Gastrocnemius medialis (tissue), 4 donors: ENCODE results near the gene VWA3B. TPM values are rescaled to one million over a fixed set of nuclear protein-coding genes. Genes with fewer than 3 reads are reported as not detected.
A peak's percentile ranks its signal among the peaks of the same experiment; 100 is the strongest.

Experiments used
- ATAC-seq, 2 donors: fragments of 150-250 bp; one replicate each; pipeline ENCODE4 v1.9.1; 2016
- DNase-seq, 2 donors: peaks; one replicate each; pipeline ENCODE4 v3.0.0-alpha.2; 2019
- H3K27ac ChIP-seq, 4 donors: fragments of 200-600 bp; sonication (generic); 1 replicate in 1 of 4; 2 replicates in 3 of 4; pipeline ENCODE4 v1.5.1; 2016 to 2018; ENCODE audit warnings: mild to moderate bottlenecking in 2 of 4, moderate library complexity in 1 of 4
- H3K27me3 ChIP-seq, 3 donors: fragments of 200-600 bp; sonication (generic) in 2 of 3; 1 replicate in 1 of 3; 2 replicates in 2 of 3; pipeline versions ENCODE4 v1.5.1 to v1.6.0; 2016 to 2019; ENCODE audit warnings: mild to moderate bottlenecking in 1 of 3, moderate library complexity in 1 of 3
- H3K36me3 ChIP-seq, 2 donors: fragments of 200-600 bp; sonication (generic) in 1 of 2; one replicate each; pipeline ENCODE4 v1.5.1; 2017 to 2018
- H3K4me1 ChIP-seq, 2 donors: fragments of 200-600 bp; sonication (generic) in 1 of 2; one replicate each; pipeline ENCODE4 v1.5.1; 2016 to 2017; ENCODE audit warnings: mild to moderate bottlenecking in 2 of 2
- H3K4me3 ChIP-seq, 4 donors: fragments of 200-600 bp; sonication (generic) in 3 of 4; 1 replicate in 1 of 4; 2 replicates in 3 of 4; pipeline ENCODE4 v1.5.1; 2016 to 2019; ENCODE audit warnings: mild to moderate bottlenecking in 2 of 4
- H3K9me3 ChIP-seq, 3 donors: fragments of 200-600 bp; sonication (generic) in 2 of 3; 1 replicate in 1 of 3; 2 replicates in 2 of 3; pipeline ENCODE4 v1.5.1; 2016 to 2019
- POLR2A ChIP-seq, 2 donors: fragments of 450-650 bp; IDR thresholded peaks; one replicate each; pipeline ENCODE4 v1.6.1; 2017; ENCODE audit warnings: antibody characterized with exemption in 2 of 2, mild to moderate bottlenecking in 2 of 2, moderate library complexity in 2 of 2
- in situ Hi-C, 4 donors: fragments of 200-750 bp; cut with MboI; loops; one replicate each; pipeline versions ENCODE4 v1.15.0 to v1.8.0; 2017; ENCODE audit warnings: low sequenced_read_pairs in 4 of 4
- intact Hi-C: fragments of 100-400 bp; cut with DNase I; formaldehyde crosslinking; loops from one replicate; pipeline ENCODE4 v1.15.1; 2023; ENCODE audit warnings: low total_unique reads
- total RNA-seq, 4 donors: library from RNA; depleted of rRNA; stranded (reverse); fragments of >200 nt; gene quantifications; one replicate each; pipeline versions ENCODE4 v1.1.0 to v1.2.3, GENCODE V29; 2016
- TF ChIP-seq, protein P1 (sequence below), 5 experiments: fragments of 450-650 bp in 3 of 5; fragments of 200-600 bp in 2 of 5; sonication (generic) in 2 of 5; IDR thresholded peaks in 4 of 5; conservative IDR thresholded peaks in 1 of 5; 1 replicate in 4 of 5; 2 replicates in 1 of 5; pipeline ENCODE4 v1.5.1; 2016 to 2019; ENCODE audit warnings: antibody characterized with exemption in 5 of 5, mild to moderate bottlenecking in 3 of 5, moderate library complexity in 3 of 5

VWA3B gene
- total RNA-seq, 4 donors from 2014 or later, result not detected

DNA sequence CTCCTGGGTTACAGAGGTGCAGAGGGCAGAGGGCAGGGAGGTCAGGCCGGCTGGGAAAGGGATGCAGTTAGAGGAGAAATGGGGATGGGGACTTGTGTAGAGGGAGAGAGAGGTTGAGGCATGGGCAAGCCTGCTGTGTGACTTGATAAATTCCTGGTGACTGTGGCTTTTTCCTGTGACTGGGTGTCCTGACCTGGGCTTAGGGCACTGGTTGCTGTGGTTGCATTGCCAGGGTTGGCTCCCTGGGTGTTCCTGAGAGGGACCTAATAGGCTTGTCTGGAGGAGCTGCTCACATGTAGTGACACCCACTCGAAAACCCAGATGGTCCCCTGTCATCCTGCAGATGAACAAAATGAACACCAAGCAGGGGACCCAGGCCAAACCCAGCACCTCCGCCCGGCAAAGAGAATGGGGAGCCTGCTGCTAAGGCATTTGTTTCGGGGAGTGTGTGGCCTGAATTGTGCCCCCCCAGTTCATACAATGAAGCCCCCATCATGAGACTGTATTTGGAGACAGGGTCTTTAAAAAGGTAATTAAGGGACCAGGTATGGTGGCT lies 78.6 kb downstream of the VWA3B start:
- intact Hi-C loops, result loop anchor here (10.0 kb wide), 1 partner anchor 1631 kb away; the partner anchor contains the start of gene ARID5A
- no peak for ATAC-seq
- Histone ChIP-seq H3K27ac (peak overlapping the region in 3 of 4 donors; percentile 93 to 99 (median 96)), H3K27me3 (no peaks in the 10 kb centered on the region), H3K9me3 (no peaks in the 10 kb centered on the region), H3K4me3 (no peak overlapping the region), H3K36me3 (no peaks in the 10 kb centered on the region), H3K4me1 (peaks cover 42% of the 10 kb centered on the region in 2 donors)
- in situ Hi-C loops, result no loop called here
- no peak for DNase-seq
- TF ChIP-seq POLR2A (IDR thresholded peaks at IDR 0.05), result no peak
- TF ChIP-seq, protein P1, sequence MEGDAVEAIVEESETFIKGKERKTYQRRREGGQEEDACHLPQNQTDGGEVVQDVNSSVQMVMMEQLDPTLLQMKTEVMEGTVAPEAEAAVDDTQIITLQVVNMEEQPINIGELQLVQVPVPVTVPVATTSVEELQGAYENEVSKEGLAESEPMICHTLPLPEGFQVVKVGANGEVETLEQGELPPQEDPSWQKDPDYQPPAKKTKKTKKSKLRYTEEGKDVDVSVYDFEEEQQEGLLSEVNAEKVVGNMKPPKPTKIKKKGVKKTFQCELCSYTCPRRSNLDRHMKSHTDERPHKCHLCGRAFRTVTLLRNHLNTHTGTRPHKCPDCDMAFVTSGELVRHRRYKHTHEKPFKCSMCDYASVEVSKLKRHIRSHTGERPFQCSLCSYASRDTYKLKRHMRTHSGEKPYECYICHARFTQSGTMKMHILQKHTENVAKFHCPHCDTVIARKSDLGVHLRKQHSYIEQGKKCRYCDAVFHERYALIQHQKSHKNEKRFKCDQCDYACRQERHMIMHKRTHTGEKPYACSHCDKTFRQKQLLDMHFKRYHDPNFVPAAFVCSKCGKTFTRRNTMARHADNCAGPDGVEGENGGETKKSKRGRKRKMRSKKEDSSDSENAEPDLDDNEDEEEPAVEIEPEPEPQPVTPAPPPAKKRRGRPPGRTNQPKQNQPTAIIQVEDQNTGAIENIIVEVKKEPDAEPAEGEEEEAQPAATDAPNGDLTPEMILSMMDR (IDR thresholded peaks at IDR 0.05 in 4 of 5, conservative IDR thresholded peaks at IDR 0.05 in 1 of 5), result no peak

- Histone ChIP-seq H3K4me1 (peaks cover 25 to 26% of the 10 kb centered on the region in 2 donors), H3K27ac (no peak overlapping the region), H3K4me3 (no peak overlapping the region), H3K27me3 (no peaks in the 10 kb centered on the region), H3K9me3 (no peaks in the 10 kb centered on the region), H3K36me3 (no peaks in the 10 kb centered on the region)
- DNase-seq (no peak), ATAC-seq (no peak)
- intact Hi-C loops, result loop anchor here (10.0 kb wide), 1 partner anchor 1633 kb away; the partner anchor contains the start of gene ARID5A
- in situ Hi-C loops, result no loop called here
- TF ChIP-seq, protein P1 (IDR thresholded peaks at IDR 0.05 in 4 of 5, conservative IDR thresholded peaks at IDR 0.05 in 1 of 5), result no peak
- TF ChIP-seq POLR2A (IDR thresholded peaks at IDR 0.05), result no peak
These were observed 80.9 kb downstream of the VWA3B start for GRCh38 chr2:98167916-98168315.

- Histone ChIP-seq H3K4me3 (no peak overlapping the region), H3K27ac (no peak overlapping the region), H3K4me1 (peaks cover 4 to 7% of the 10 kb centered on the region in 2 donors), H3K9me3 (no peaks in the 10 kb centered on the region), H3K27me3 (no peaks in the 10 kb centered on the region), H3K36me3 (no peaks in the 10 kb centered on the region)
- DNase-seq (no peak), ATAC-seq (no peak)
- in situ Hi-C loops, result no loop called here
- intact Hi-C loops, result loop anchor here (5.0 kb wide), 1 partner anchor 83 kb away; the partner anchor contains the start of gene VWA3B
- TF ChIP-seq POLR2A (IDR thresholded peaks at IDR 0.05), result no peak
- TF ChIP-seq, protein P1 (IDR thresholded peaks at IDR 0.05 in 4 of 5, conservative IDR thresholded peaks at IDR 0.05 in 1 of 5), result no peak
These were observed 83.1 kb downstream of the VWA3B start for GRCh38 chr2:98170076-98170475.

DNA sequence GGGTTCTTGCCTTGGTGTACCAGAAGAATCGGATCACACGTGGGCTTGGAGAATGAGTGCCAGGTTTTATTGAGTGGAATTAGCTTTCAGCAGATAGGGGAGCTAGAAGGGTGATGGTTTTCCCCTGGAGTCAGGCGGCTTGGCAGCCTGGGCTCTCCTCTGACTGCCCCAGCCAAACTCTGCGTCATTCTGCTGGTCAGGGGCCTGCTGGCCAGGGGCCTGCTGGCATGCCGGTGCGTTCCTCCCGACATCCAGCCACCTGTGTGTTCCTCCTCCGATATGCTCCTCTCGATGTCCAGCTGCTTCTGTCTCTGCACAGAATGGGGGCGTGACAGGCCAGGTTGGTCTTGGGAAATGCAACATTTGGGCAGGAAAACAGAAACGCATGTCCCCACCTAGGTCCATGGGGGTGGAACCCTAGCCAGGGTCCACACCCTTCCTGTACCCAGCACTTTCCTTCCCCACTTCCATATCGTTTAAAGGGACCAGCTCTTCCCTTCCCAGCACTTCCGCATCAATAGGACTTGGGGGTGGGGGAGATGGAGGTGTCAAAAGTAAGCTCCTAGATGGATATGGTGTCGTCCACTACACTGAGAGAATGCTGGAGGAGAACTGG lies 85.3 kb downstream of the VWA3B start:
- TF ChIP-seq, protein P1 (IDR thresholded peaks at IDR 0.05 in 4 of 5, conservative IDR thresholded peaks at IDR 0.05 in 1 of 5), result peak in 1 of 5 experiments; percentile 20
- TF ChIP-seq POLR2A (IDR thresholded peaks at IDR 0.05), result no peak
- no peaks in the 10 kb centered on the region for H3K36me3 ChIP-seq
- ATAC-seq, result peak; percentile 89 to 90
- intact Hi-C loops (loop anchor here (5.0 kb wide), 1 partner anchor 85 kb away; the partner anchor contains the start of gene VWA3B), in situ Hi-C loops (no loop called here)
- peak overlapping the region; percentile 68 to 79 (median 74) for H3K27ac ChIP-seq
- H3K27me3 ChIP-seq, result no peaks in the 10 kb centered on the region
- peak; percentile 53 to 70 for DNase-seq
- no peak overlapping the region for H3K4me3 ChIP-seq
- H3K4me1 ChIP-seq, result peaks cover 4% of the 10 kb centered on the region in 2 donors
- H3K9me3 ChIP-seq, result no peaks in the 10 kb centered on the region
